ENCODE measurements around the gene KLHL29. TPM values are rescaled to one million over a fixed set of nuclear protein-coding genes. Genes with fewer than 3 reads are reported as not detected.

Gene KLHL29
- polyA plus RNA-seq, 1 donor from 2014 or later = 42.4 TPM

- no peak overlapping the region for H2AFZ ChIP-seq (ENCODE audit: low read depth, low read length)
- no peak for TF ChIP-seq POLR2AphosphoS5 (IDR thresholded peaks at IDR 0.05)
- no peak for TF ChIP-seq MXI1 (conservative IDR thresholded peaks at IDR 0.05; ENCODE audit: poor library complexity, severe bottlenecking)
- no peak for TF ChIP-seq EZH2 (IDR thresholded peaks at IDR 0.05; ENCODE audit: borderline replicate concordance, insufficient read depth, low read length, poor library complexity, severe bottlenecking)
- no peak for TF ChIP-seq RAD21 (conservative IDR thresholded peaks at IDR 0.05)
- no peak for TF ChIP-seq REST (IDR thresholded peaks at IDR 0.05; ENCODE audit: borderline replicate concordance)
- no peak for TF ChIP-seq EP300 (conservative IDR thresholded peaks at IDR 0.05; ENCODE audit: poor library complexity, severe bottlenecking)
These were observed 40.4 kb downstream of the KLHL29 start for GRCh38 chr2:23425338-23425871.

DNA sequence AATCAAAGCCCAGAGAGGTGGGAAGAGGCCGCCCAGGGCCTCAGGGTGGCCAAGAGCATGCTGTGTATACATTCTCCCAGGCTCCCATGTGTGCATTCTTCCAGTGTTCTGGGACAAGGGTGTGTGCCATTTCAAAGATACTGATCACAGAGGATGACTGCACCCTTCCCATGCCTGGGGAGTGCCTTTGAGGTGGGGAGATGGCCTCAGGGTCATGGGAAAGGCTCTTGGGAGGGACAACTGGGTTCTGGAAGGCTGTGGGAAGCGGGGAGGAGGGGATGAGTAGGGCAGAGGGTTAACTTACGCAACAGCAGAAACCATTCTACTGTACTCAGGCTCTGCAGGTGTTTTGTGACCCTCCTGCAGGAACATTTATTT is 40.9 kb downstream of the KLHL29 start:
- Histone ChIP-seq H3K79me2 (replicated peaks; ENCODE audit: insufficient read depth, low read length) (peaks cover 3% of the 10 kb centered on the region), H3K4me3 (ENCODE audit: low read length) (no peak overlapping the region), H3F3A (ENCODE audit: insufficient read depth, low read length, poor library complexity, severe bottlenecking) (no peaks in the 10 kb centered on the region), H4K20me1 (ENCODE audit: insufficient read depth) (peaks cover 22% of the 10 kb centered on the region), H2AFZ (ENCODE audit: low read depth, low read length) (no peak overlapping the region), H3K9me2 (ENCODE audit: insufficient read depth, low read length) (no peaks in the 10 kb centered on the region), H3K9ac (ENCODE audit: low read length) (no peak overlapping the region), H3K36me3 (ENCODE audit: insufficient read depth, low read length) (no peaks in the 10 kb centered on the region), H3K4me2 (ENCODE audit: low read length) (no peak overlapping the region), H3K27me3 (ENCODE audit: insufficient read depth, low read depth, low read length) (no peaks in the 10 kb centered on the region), H3K9me3 (ENCODE audit: low read length) (no peaks in the 10 kb centered on the region), H3K27ac (ENCODE audit: low read length) (no peak overlapping the region)
- no peak for TF ChIP-seq POLR2AphosphoS5 (IDR thresholded peaks at IDR 0.05)
- TF ChIP-seq SMC3 (conservative IDR thresholded peaks at IDR 0.05; ENCODE audit: poor library complexity) = no peak
- no peak for TF ChIP-seq EP300 (conservative IDR thresholded peaks at IDR 0.05; ENCODE audit: poor library complexity, severe bottlenecking)
- no peak for TF ChIP-seq EZH2 (IDR thresholded peaks at IDR 0.05; ENCODE audit: borderline replicate concordance, insufficient read depth, low read length, poor library complexity, severe bottlenecking)
- no peak for TF ChIP-seq RAD21 (conservative IDR thresholded peaks at IDR 0.05)
- no peak for TF ChIP-seq REST (IDR thresholded peaks at IDR 0.05; ENCODE audit: borderline replicate concordance)
- TF ChIP-seq, protein P1, sequence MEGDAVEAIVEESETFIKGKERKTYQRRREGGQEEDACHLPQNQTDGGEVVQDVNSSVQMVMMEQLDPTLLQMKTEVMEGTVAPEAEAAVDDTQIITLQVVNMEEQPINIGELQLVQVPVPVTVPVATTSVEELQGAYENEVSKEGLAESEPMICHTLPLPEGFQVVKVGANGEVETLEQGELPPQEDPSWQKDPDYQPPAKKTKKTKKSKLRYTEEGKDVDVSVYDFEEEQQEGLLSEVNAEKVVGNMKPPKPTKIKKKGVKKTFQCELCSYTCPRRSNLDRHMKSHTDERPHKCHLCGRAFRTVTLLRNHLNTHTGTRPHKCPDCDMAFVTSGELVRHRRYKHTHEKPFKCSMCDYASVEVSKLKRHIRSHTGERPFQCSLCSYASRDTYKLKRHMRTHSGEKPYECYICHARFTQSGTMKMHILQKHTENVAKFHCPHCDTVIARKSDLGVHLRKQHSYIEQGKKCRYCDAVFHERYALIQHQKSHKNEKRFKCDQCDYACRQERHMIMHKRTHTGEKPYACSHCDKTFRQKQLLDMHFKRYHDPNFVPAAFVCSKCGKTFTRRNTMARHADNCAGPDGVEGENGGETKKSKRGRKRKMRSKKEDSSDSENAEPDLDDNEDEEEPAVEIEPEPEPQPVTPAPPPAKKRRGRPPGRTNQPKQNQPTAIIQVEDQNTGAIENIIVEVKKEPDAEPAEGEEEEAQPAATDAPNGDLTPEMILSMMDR (IDR thresholded peaks at IDR 0.05; ENCODE audit: poor library complexity, severe bottlenecking) = no peak
- no peak for TF ChIP-seq MXI1 (conservative IDR thresholded peaks at IDR 0.05; ENCODE audit: poor library complexity, severe bottlenecking)
- TF ChIP-seq TAF1 (IDR thresholded peaks at IDR 0.05; ENCODE audit: low read depth) = no peak

More at GRCh38 chr2:23425338-23425871, 40.4 kb downstream of the KLHL29 start:
- H3K9ac ChIP-seq (ENCODE audit: low read length) = no peak overlapping the region
- no peak overlapping the region for H3K4me3 ChIP-seq (ENCODE audit: low read length)
- no peak overlapping the region for H3K27ac ChIP-seq (ENCODE audit: low read length)
- H4K20me1 ChIP-seq (ENCODE audit: insufficient read depth) = peaks cover 27% of the 10 kb centered on the region
- peaks cover 5% of the 10 kb centered on the region for H3K79me2 ChIP-seq (replicated peaks; ENCODE audit: insufficient read depth, low read length)
- H3K9me3 ChIP-seq (ENCODE audit: low read length) = no peaks in the 10 kb centered on the region
- H3K4me2 ChIP-seq (ENCODE audit: low read length) = no peak overlapping the region
- H3K9me2 ChIP-seq (ENCODE audit: insufficient read depth, low read length) = no peaks in the 10 kb centered on the region
- H3K36me3 ChIP-seq (ENCODE audit: insufficient read depth, low read length) = no peaks in the 10 kb centered on the region
- H3F3A ChIP-seq (ENCODE audit: insufficient read depth, low read length, poor library complexity, severe bottlenecking) = no peaks in the 10 kb centered on the region
- H3K27me3 ChIP-seq (ENCODE audit: insufficient read depth, low read depth, low read length) = no peaks in the 10 kb centered on the region
